Lung (tissue), 12 donors: ENCODE data around the gene SFT2D3. TPM values are rescaled to one million over a fixed set of nuclear protein-coding genes. Genes with fewer than 3 reads are reported as not detected.

Source experiments
- ATAC-seq: fragments of 200-7000 bp; cut with Tn5 transposase; one replicate; pipeline ENCODE4 v1.9.1; 2020; ENCODE audit warnings: moderate number of reproducible peaks; ENCODE audit not compliant: insufficient read depth, low FRiP score
- DNase-seq, 3 donors: peaks; one replicate each; pipeline ENCODE4 v3.0.0-alpha.2; 2013 to 2017
- H3K27ac ChIP-seq, 2 donors: one replicate each; pipeline ENCODE4 v1.5.1; 2013; ENCODE audit warnings: mild to moderate bottlenecking in 2 of 2, moderate library complexity in 2 of 2, control low read depth in 1 of 2, inconsistent platforms in 1 of 2, low read depth in 1 of 2, low read length in 1 of 2
- H3K27me3 ChIP-seq, 3 donors: one replicate each; pipeline ENCODE4 v1.5.1; 2013; ENCODE audit warnings: low read length in 2 of 3; ENCODE audit not compliant: control insufficient read depth in 3 of 3, insufficient read depth in 3 of 3
- H3K36me3 ChIP-seq, 4 donors: one replicate each; pipeline ENCODE4 v1.5.1; 2013; ENCODE audit warnings: low read length in 4 of 4, mild to moderate bottlenecking in 1 of 4, moderate library complexity in 1 of 4; ENCODE audit not compliant: control insufficient read depth in 4 of 4, insufficient read depth in 4 of 4
- H3K4me1 ChIP-seq, 5 donors: one replicate each; pipeline ENCODE4 v1.5.1; 2013; ENCODE audit warnings: low read length in 5 of 5, mild to moderate bottlenecking in 2 of 5, moderate library complexity in 1 of 5; ENCODE audit not compliant: control insufficient read depth in 5 of 5, insufficient read depth in 5 of 5
- H3K4me3 ChIP-seq: one replicate; pipeline ENCODE4 v1.5.1; 2013; ENCODE audit warnings: mild to moderate bottlenecking, control low read depth, moderate library complexity
- H3K9ac ChIP-seq, 2 donors: one replicate each; pipeline ENCODE4 v1.5.1; 2013; ENCODE audit warnings: low read length in 2 of 2, control low read depth in 1 of 2; ENCODE audit not compliant: insufficient read depth in 1 of 2
- H3K9me3 ChIP-seq, 4 donors: one replicate each; pipeline ENCODE4 v1.5.1; 2013; ENCODE audit warnings: low read length in 3 of 4, mild to moderate bottlenecking in 1 of 4, moderate library complexity in 1 of 4; ENCODE audit not compliant: control insufficient read depth in 4 of 4, insufficient read depth in 3 of 4
- WGBS, 2 donors: extraction: QIAGEN DNeasy Blood & Tissue Kit; methylation state at CpG; one replicate each; pipeline ENCODE4 v1.1.7; 2013; 5-methylcytosine and 5-hydroxymethylcytosine counted together
- polyA plus RNA-seq, 2 donors: library from polyadenylated mRNA; stranded (reverse); fragments of 200-250 nt; gene quantifications; one replicate each; pipeline ENCODE4 v1.2.1, GENCODE V29; 2013
- total RNA-seq, 2 donors: library from RNA; depleted of rRNA in 1 of 2; stranded (reverse); fragments of >200 nt in 1 of 2; gene quantifications; one replicate each; pipeline ENCODE4 v1.2.1, GENCODE V29; 2014 to 2021
- TF ChIP-seq, protein P1 (sequence below): IDR thresholded peaks from 2 replicates; pipeline ENCODE4 v1.5.1; 2012; ENCODE audit warnings: mild to moderate bottlenecking; ENCODE audit errors: control extremely low read depth, extremely low read depth
- donor health status: control.
- donor health status: control.
- donor health status: Bipolar disorder and iron deficiency.
- donor health status: healthy.
- donor health status: DM: yes; HTN: yes; CAD: no.

Gene SFT2D3
- total and polyA plus RNA-seq, 4 donors = 5.0 to 11.0 (median 8.5) TPM

GRCh38 chr2:127658146-127658545 lies 43.2 kb upstream of the SFT2D3 start:
- Histone ChIP-seq H3K4me1 (peaks cover 0 to 50% (median 0%) of the 10 kb centered on the region in 5 donors), H3K27me3 (peaks cover 0 to 3% (median 0%) of the 10 kb centered on the region in 3 donors), H3K36me3 (peaks cover 0 to 17% (median 0%) of the 10 kb centered on the region in 4 donors), H3K27ac (peak overlapping the region; percentile 87 to 91), H3K9ac (no peak overlapping the region), H3K4me3 (no peak overlapping the region), H3K9me3 (peaks cover 0 to 2% (median 0%) of the 10 kb centered on the region in 4 donors)
- TF ChIP-seq, protein P1, sequence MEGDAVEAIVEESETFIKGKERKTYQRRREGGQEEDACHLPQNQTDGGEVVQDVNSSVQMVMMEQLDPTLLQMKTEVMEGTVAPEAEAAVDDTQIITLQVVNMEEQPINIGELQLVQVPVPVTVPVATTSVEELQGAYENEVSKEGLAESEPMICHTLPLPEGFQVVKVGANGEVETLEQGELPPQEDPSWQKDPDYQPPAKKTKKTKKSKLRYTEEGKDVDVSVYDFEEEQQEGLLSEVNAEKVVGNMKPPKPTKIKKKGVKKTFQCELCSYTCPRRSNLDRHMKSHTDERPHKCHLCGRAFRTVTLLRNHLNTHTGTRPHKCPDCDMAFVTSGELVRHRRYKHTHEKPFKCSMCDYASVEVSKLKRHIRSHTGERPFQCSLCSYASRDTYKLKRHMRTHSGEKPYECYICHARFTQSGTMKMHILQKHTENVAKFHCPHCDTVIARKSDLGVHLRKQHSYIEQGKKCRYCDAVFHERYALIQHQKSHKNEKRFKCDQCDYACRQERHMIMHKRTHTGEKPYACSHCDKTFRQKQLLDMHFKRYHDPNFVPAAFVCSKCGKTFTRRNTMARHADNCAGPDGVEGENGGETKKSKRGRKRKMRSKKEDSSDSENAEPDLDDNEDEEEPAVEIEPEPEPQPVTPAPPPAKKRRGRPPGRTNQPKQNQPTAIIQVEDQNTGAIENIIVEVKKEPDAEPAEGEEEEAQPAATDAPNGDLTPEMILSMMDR = no peak
- 87 to 91% methylated on average over 6 of the region's 6 CpGs for WGBS, 2 donors
- ATAC-seq = no peak
- no peak for DNase-seq

DNA sequence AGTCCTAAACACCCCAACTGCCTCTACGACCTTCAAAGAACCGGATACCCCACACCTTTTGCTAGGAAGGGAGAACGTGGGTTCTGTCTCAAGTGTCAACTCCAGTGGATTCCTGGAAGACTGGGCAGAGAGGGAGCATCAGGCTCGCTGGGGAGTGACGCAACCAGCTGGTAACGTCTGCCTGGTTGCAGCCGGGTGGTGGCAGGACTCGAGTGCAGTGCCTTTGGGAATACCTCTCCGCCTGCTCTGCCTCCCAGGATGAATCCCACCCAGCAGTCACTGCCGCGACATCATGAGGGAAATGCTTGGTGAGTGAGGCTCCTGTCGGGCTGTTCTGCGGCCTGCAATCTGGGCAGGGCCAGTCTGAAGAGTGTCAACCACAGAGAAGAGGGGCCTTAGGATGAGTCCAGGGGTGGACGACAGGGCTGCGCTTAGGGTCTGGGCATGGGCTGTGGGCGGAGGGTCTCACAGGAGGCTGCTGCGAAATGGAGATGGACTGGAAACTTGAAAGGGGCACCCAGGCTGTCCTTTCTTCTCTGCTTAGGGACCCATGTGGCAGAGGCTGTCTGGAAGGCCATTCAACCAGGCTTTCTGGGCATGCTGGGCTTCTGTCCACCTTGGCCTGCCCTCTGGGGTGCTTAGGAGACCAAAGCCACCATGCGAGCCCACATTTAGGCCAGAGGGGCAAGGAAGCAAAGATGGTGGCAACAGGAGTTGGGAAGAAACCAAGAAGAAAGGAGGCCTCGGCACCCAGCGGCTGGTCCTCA lies 42.5 kb upstream of the SFT2D3 start:
- H3K27ac ChIP-seq = peak overlapping the region; percentile 87 to 91
- peaks cover 0 to 51% (median 0%) of the 10 kb centered on the region in 5 donors for H3K4me1 ChIP-seq
- WGBS, 2 donors = 78 to 80% methylated on average over 20 of the region's 20 CpGs
- DNase-seq = no peak
- H3K9ac ChIP-seq = no peak overlapping the region
- peaks cover 0 to 16% (median 0%) of the 10 kb centered on the region in 4 donors for H3K36me3 ChIP-seq
- H3K4me3 ChIP-seq = no peak overlapping the region
- H3K27me3 ChIP-seq = peaks cover 0 to 9% (median 4%) of the 10 kb centered on the region in 3 donors
- peaks cover 0 to 2% (median 0%) of the 10 kb centered on the region in 4 donors for H3K9me3 ChIP-seq
- TF ChIP-seq, protein P1 = no peak
- no peak for ATAC-seq

GRCh38 chr2:127659408-127660290 lies 41.6 kb upstream of the SFT2D3 start:
- Histone ChIP-seq H3K27me3 (peaks cover 0 to 13% (median 9%) of the 10 kb centered on the region in 3 donors), H3K4me1 (peaks cover 0 to 56% (median 0%) of the 10 kb centered on the region in 5 donors), H3K9ac (no peak overlapping the region), H3K36me3 (peaks cover 0 to 10% (median 0%) of the 10 kb centered on the region in 4 donors), H3K9me3 (peaks cover 0 to 2% (median 0%) of the 10 kb centered on the region in 4 donors), H3K4me3 (no peak overlapping the region), H3K27ac (peak overlapping the region; percentile 87 to 91)
- ATAC-seq = peak; percentile 50
- TF ChIP-seq, protein P1 = no peak
- 58 to 62% methylated on average over 14 of the region's 14 CpGs for WGBS, 2 donors
- DNase-seq = no peak
